Coronary artery (tissue), 2 donors: ENCODE measurements around the gene DPP10.

Experiments used
- DNase-seq: peaks from one replicate; pipeline ENCODE4 v3.0.0-alpha.2; 2017; ENCODE audit warnings: low spot score
- H3K27ac ChIP-seq, 2 donors: fragments of 200-600 bp; sonication (generic); one replicate each; pipeline ENCODE4 v1.5.1; 2016 to 2019
- H3K4me3 ChIP-seq: fragments of 200-600 bp; sonication (generic); 2 replicates; pipeline ENCODE4 v1.5.1; 2016; ENCODE audit warnings: mild to moderate bottlenecking, moderate library complexity
- CTCF ChIP-seq: fragments of 200-600 bp; sonication (generic); IDR thresholded peaks from one replicate; pipeline ENCODE4 v1.5.1; 2019; ENCODE audit warnings: antibody characterized with exemption

Gene DPP10

GRCh38 chr2:115782286-115782685, 1339.8 kb downstream of the DPP10 start:
- no peak overlapping the region for H3K4me3 ChIP-seq
- TF ChIP-seq CTCF, result no peak
- no peak for DNase-seq
- no peak overlapping the region for H3K27ac ChIP-seq

- Histone ChIP-seq H3K4me3 (no peak overlapping the region), H3K27ac (no peak overlapping the region)
- TF ChIP-seq CTCF, result no peak
- DNase-seq, result no peak
Measured at GRCh38 chr2:115796078-115796477, 1353.6 kb downstream of the DPP10 start.

- DNase-seq, result no peak
- no peak overlapping the region for H3K27ac ChIP-seq
- TF ChIP-seq CTCF, result no peak
- no peak overlapping the region for H3K4me3 ChIP-seq
Measured at GRCh38 chr2:115807276-115807675, 1364.8 kb downstream of the DPP10 start.

- DNase-seq, result no peak
- no peak for TF ChIP-seq CTCF
- Histone ChIP-seq H3K4me3 (no peak overlapping the region), H3K27ac (no peak overlapping the region)
Measured at GRCh38 chr2:115825912-115826311, 1383.5 kb downstream of the DPP10 start.

- TF ChIP-seq CTCF, result no peak
- Histone ChIP-seq H3K27ac (no peak overlapping the region), H3K4me3 (no peak overlapping the region)
- DNase-seq, result no peak
Measured at GRCh38 chr2:115833196-115833595, 1390.8 kb downstream of the DPP10 start.

- no peak for DNase-seq
- Histone ChIP-seq H3K27ac (no peak overlapping the region), H3K4me3 (no peak overlapping the region)
- no peak for TF ChIP-seq CTCF
Measured at GRCh38 chr2:115838539-115838938, 1396.1 kb downstream of the DPP10 start.

- no peak for TF ChIP-seq CTCF
- DNase-seq, result no peak
- H3K4me3 ChIP-seq, result no peak overlapping the region
- no peak overlapping the region for H3K27ac ChIP-seq
Measured at GRCh38 chr2:115842306-115842705, 1399.9 kb downstream of the DPP10 start.
